Thyroid gland (tissue), 4 donors: ENCODE results near the gene SLC39A10. TPM values are rescaled to one million over a fixed set of nuclear protein-coding genes. Genes with fewer than 3 reads are reported as not detected.
"Not testable (repeated sequence)": the region's sequence is repeated elsewhere in the genome, so short reads cannot be mapped to it uniquely, and the experiment has no call there.

Experiments used
- DNase-seq, 2 donors: peaks; one replicate each; pipeline ENCODE4 v3.0.0-alpha.2; 2019
- H3K27ac ChIP-seq, 3 donors: fragments of 200-600 bp; sonication (generic); 1 replicate in 2 of 3; 2 replicates in 1 of 3; pipeline ENCODE4 v1.5.1; 2016 to 2019; ENCODE audit warnings: mild to moderate bottlenecking in 1 of 3, moderate library complexity in 1 of 3
- H3K27me3 ChIP-seq: fragments of 200-600 bp; sonication (generic); one replicate; pipeline ENCODE4 v1.5.1; 2019
- H3K36me3 ChIP-seq, 2 donors: fragments of 200-600 bp; sonication (generic); one replicate each; pipeline ENCODE4 v1.5.1; 2016 to 2019
- H3K4me1 ChIP-seq, 2 donors: fragments of 200-600 bp; sonication (generic); one replicate each; pipeline ENCODE4 v1.5.1; 2017 to 2019
- H3K4me3 ChIP-seq, 3 donors: fragments of 200-600 bp; sonication (generic); replicated peaks in 1 of 3; 1 replicate in 2 of 3; 2 replicates in 1 of 3; pipeline ENCODE4 v1.5.1; 2016; ENCODE audit warnings: mild to moderate bottlenecking in 1 of 3
- H3K9me3 ChIP-seq: fragments of 200-600 bp; sonication (generic); one replicate; pipeline ENCODE4 v1.5.1; 2017
- CTCF ChIP-seq, 6 experiments: fragments of 200-600 bp in 3 of 6; fragments of 450-650 bp in 3 of 6; sonication (generic) in 3 of 6; IDR thresholded peaks; one replicate each; pipeline ENCODE4 v1.5.1; 2016 to 2019; ENCODE audit warnings: antibody characterized with exemption in 6 of 6, mild to moderate bottlenecking in 2 of 6, inconsistent platforms in 1 of 6, moderate library complexity in 1 of 6
- POLR2A ChIP-seq, 2 donors: fragments of 450-650 bp; IDR thresholded peaks; one replicate each; pipeline ENCODE4 v1.6.1; 2017; ENCODE audit warnings: antibody characterized with exemption in 2 of 2, mild to moderate bottlenecking in 2 of 2, moderate library complexity in 1 of 2
- WGBS, 2 donors: methylation state at CpG; one replicate each; pipeline ENCODE4 v1.1.5; 2017; 5-methylcytosine and 5-hydroxymethylcytosine counted together
- intact Hi-C: fragments of 100-400 bp; cut with DNase I; formaldehyde crosslinking; loops from one replicate; pipeline ENCODE4 v1.15.1; 2023
- total RNA-seq, 4 donors: library from RNA; depleted of rRNA; stranded (reverse); fragments of >200 nt; gene quantifications; one replicate each; pipeline ENCODE4 v1.2.3, GENCODE V29; 2016

The SLC39A10 gene
- total RNA-seq, 4 donors from 2014 or later = 74.4 to 119 (median 93.5) TPM

GRCh38 chr2:195662138-195662537 is 5.1 kb downstream of the SLC39A10 start:
- Histone ChIP-seq H3K9me3 (no peaks in the 10 kb centered on the region), H3K36me3 (no peaks in the 10 kb centered on the region), H3K4me3 (no peak overlapping the region), H3K27ac (no peak overlapping the region), H3K4me1 (peaks cover 0 to 10% of the 10 kb centered on the region in 2 donors), H3K27me3 (no peaks in the 10 kb centered on the region)
- no peak for DNase-seq
- TF ChIP-seq CTCF (IDR thresholded peaks at IDR 0.05) = no peak
- no peak for TF ChIP-seq POLR2A (IDR thresholded peaks at IDR 0.05)
- intact Hi-C loops = loop anchor here (10.0 kb wide), 2 partner anchors 87 to 167 kb away; no protein-coding TSS in a partner anchor
- WGBS, 2 donors = 36 to 46% methylated on average over 3 of the region's 3 CpGs

- Histone ChIP-seq H3K4me1 (peaks cover 0 to 10% of the 10 kb centered on the region in 2 donors), H3K27ac (no peak overlapping the region), H3K9me3 (no peaks in the 10 kb centered on the region), H3K4me3 (no peak overlapping the region), H3K36me3 (no peaks in the 10 kb centered on the region), H3K27me3 (no peaks in the 10 kb centered on the region)
- WGBS, 2 donors = 79 to 81% methylated on average over 3 of the region's 3 CpGs
- TF ChIP-seq CTCF (IDR thresholded peaks at IDR 0.05) = no peak
- no peak for TF ChIP-seq POLR2A (IDR thresholded peaks at IDR 0.05)
- no peak for DNase-seq
- intact Hi-C loops = loop anchor here (10.0 kb wide), 2 partner anchors 88 to 168 kb away; no protein-coding TSS in a partner anchor
Measured at GRCh38 chr2:195663007-195663406, 6.0 kb downstream of the SLC39A10 start.

- Histone ChIP-seq H3K27ac (no peak overlapping the region), H3K36me3 (no peaks in the 10 kb centered on the region), H3K4me1 (peaks cover 0 to 6% of the 10 kb centered on the region in 2 donors), H3K4me3 (no peak overlapping the region), H3K27me3 (no peaks in the 10 kb centered on the region), H3K9me3 (no peaks in the 10 kb centered on the region)
- no peak for DNase-seq
- whole genome bisulfite sequencing, 2 donors = 66 to 69% methylated on average over 1 of the region's 1 CpG
- intact Hi-C loops = loop anchor here (10.0 kb wide), 2 partner anchors 90 to 170 kb away; no protein-coding TSS in a partner anchor
- TF ChIP-seq POLR2A (IDR thresholded peaks at IDR 0.05) = no peak
- peak in 2 of 6 experiments; percentile 18 to 24 for TF ChIP-seq CTCF (IDR thresholded peaks at IDR 0.05)
Measured at GRCh38 chr2:195664528-195664927, 7.5 kb downstream of the SLC39A10 start.

- WGBS, 2 donors = 91 to 97% methylated on average over 4 of the region's 4 CpGs
- DNase-seq = peak in 1 of 2 donors; percentile 15
- H3K27me3 ChIP-seq, H3K4me1 ChIP-seq, H3K36me3 ChIP-seq, H3K4me3 ChIP-seq, H3K9me3 ChIP-seq, H3K27ac ChIP-seq: not testable (repeated sequence)
- intact Hi-C loops = loop anchor here (10.0 kb wide), 2 partner anchors 90 to 170 kb away; no protein-coding TSS in a partner anchor
Measured at GRCh38 chr2:195665153-195665552, 8.1 kb downstream of the SLC39A10 start.

- no peaks in the 10 kb centered on the region for H3K36me3 ChIP-seq
Measured at GRCh38 chr2:195666113-195666712, 9.2 kb downstream of the SLC39A10 start.

More at GRCh38 chr2:195666113-195666712, 9.2 kb downstream of the SLC39A10 start:
- TF ChIP-seq CTCF (IDR thresholded peaks at IDR 0.05) (no peak), POLR2A (IDR thresholded peaks at IDR 0.05) (no peak)
- H3K9me3 ChIP-seq = no peaks in the 10 kb centered on the region
- no peak overlapping the region for H3K27ac ChIP-seq
- intact Hi-C loops = loop anchor here (10.0 kb wide), 2 partner anchors 91 to 171 kb away; no protein-coding TSS in a partner anchor
- no peaks in the 10 kb centered on the region for H3K4me1 ChIP-seq
- H3K4me3 ChIP-seq = no peak overlapping the region
- DNase-seq = no peak
- no peaks in the 10 kb centered on the region for H3K27me3 ChIP-seq
- WGBS, 2 donors = 74 to 83% methylated on average over 3 of the region's 3 CpGs
